K562 (cell line): ENCODE data around the gene BCR. TPM values are rescaled to one million over a fixed set of nuclear protein-coding genes. Genes with fewer than 3 reads are reported as not detected.

Source experiments
- ATAC-seq: fragments of 200-7000 bp; cut with Tn5 transposase; 3 replicates; pipeline ENCODE4 v1.9.1; 2020; ENCODE audit warnings: moderate library complexity
- BruUV-seq: library from RNA; stranded (reverse); fragments of 400-500 nt; replicated peaks from 2 replicates; lab custom pipeline; 2021; lab: Mats Ljungman, UMichigan
- CTCF ChIA-PET: fragments of 300-600 bp; formaldehyde crosslinking; extraction: SDS; loops from one replicate; lab custom pipeline; 2021; ENCODE audit warnings: low intra/inter-chr PET ratio; lab: Yijun Ruan, JAX
- POLR2A ChIA-PET: fragments of 300-600, 350-650 bp; sonication (Branson Sonifier 250); formaldehyde crosslinking; extraction: SDS; loops from one replicate; lab custom pipeline; 2021; ENCODE audit warnings: antibody characterized with exemption, inconsistent platforms; lab: Yijun Ruan, JAX
- DNase-seq, 4 experiments: peaks; one replicate each; pipeline versions ENCODE4 v3.0.0 to v3.0.0-alpha.2; 2011 to 2018; ENCODE audit warnings: low spot score in 3 of 4, mixed read lengths in 3 of 4; ENCODE audit errors: extremely low read depth in 1 of 4
- FAIRE-seq: peaks from 2 replicates; lab custom pipeline; 2011; peaks lifted over from hg19 to GRCh38; lab: Jason Lieb, UNC
- H2AFZ ChIP-seq: 2 replicates; pipeline ENCODE4 v1.6.0; 2011; ENCODE audit warnings: low read depth, low read length, control low read depth, inconsistent platforms
- H3K27ac ChIP-seq: fragments of 200-600 bp; 3 replicates; pipeline ENCODE4 v1.8.0; 2011; ENCODE audit warnings: low read depth, mild to moderate bottlenecking, control low read depth, inconsistent platforms, low read length, moderate library complexity, mixed read lengths; ENCODE audit errors: extremely low read depth
- H3K27me3 ChIP-seq, 2 experiments: fragments of 300-600 bp in 1 of 2; 2 replicates in 1 of 2; 3 replicates in 1 of 2; pipeline versions ENCODE4 v1.6.0 to v1.8.0; 2011; ENCODE audit warnings: inconsistent platforms in 2 of 2, low read length in 2 of 2, mild to moderate bottlenecking in 1 of 2, mixed read lengths in 1 of 2, moderate library complexity in 1 of 2; ENCODE audit not compliant: control insufficient read depth in 2 of 2, insufficient read depth in 2 of 2
- H3K36me3 ChIP-seq: fragments of 300-600 bp; 3 replicates; pipeline ENCODE4 v1.8.0; 2011; ENCODE audit warnings: mild to moderate bottlenecking, low read length, inconsistent platforms; ENCODE audit not compliant: control insufficient read depth, insufficient read depth
- H3K4me1 ChIP-seq, 2 experiments: fragments of 200-600 bp in 1 of 2; replicated peaks in 1 of 2; 2 replicates in 1 of 2; 3 replicates in 1 of 2; pipeline versions ENCODE4 v1.5.1 to v1.8.0; 2011; ENCODE audit warnings: inconsistent platforms in 2 of 2, low read length in 2 of 2, mild to moderate bottlenecking in 1 of 2, mixed read lengths in 1 of 2, moderate library complexity in 1 of 2; ENCODE audit not compliant: control insufficient read depth in 2 of 2, insufficient read depth in 2 of 2
- H3K4me2 ChIP-seq: 2 replicates; pipeline ENCODE4 v1.6.1; 2011; ENCODE audit warnings: low read length, control low read depth, inconsistent platforms, mixed read lengths; ENCODE audit not compliant: insufficient read depth
- H3K4me3 ChIP-seq: fragments of 200-600 bp; sonication (generic), shearing (Covaris generic); 2 replicates; pipeline ENCODE4 v1.5.1; 2016; ENCODE audit warnings: control low read depth, inconsistent platforms
- H3K79me2 ChIP-seq: fragments of 200-600 bp; 3 replicates; pipeline ENCODE4 v1.8.0; 2011; ENCODE audit warnings: low read length, inconsistent platforms; ENCODE audit not compliant: control insufficient read depth, insufficient read depth
- H3K9ac ChIP-seq, 2 experiments: 2 replicates each; pipeline versions ENCODE4 v1.6.0 to v1.6.1; 2011; ENCODE audit warnings: low read depth in 2 of 2, low read length in 2 of 2, control low read depth in 1 of 2, inconsistent platforms in 1 of 2, mild to moderate bottlenecking in 1 of 2, mixed read lengths in 1 of 2; ENCODE audit not compliant: insufficient read depth in 1 of 2
- H3K9me1 ChIP-seq: one replicate; pipeline ENCODE4 v1.6.0; 2011; ENCODE audit warnings: inconsistent platforms, mild to moderate bottlenecking, low read length, moderate library complexity; ENCODE audit not compliant: control insufficient read depth, insufficient read depth
- H3K9me3 ChIP-seq: replicated peaks from 2 replicates; pipeline ENCODE4 v1.5.1; 2011; ENCODE audit warnings: low read depth, low read length, inconsistent platforms; ENCODE audit not compliant: control insufficient read depth, insufficient read depth
- H4K20me1 ChIP-seq: replicated peaks from 2 replicates; pipeline ENCODE4 v1.6.1; 2011; ENCODE audit warnings: low read length, inconsistent platforms, mixed read lengths; ENCODE audit not compliant: control insufficient read depth, insufficient read depth
- ARHGAP35 ChIP-seq: fragments of 450-650 bp; IDR thresholded peaks from 2 replicates; pipeline ENCODE4 v1.6.1; 2018; ENCODE audit not compliant: partially characterized antibody
- EP400 ChIP-seq: fragments of 450-650 bp; IDR thresholded peaks from 2 replicates; pipeline ENCODE4 v1.6.1; 2017; ENCODE audit warnings: antibody characterized with exemption, mild to moderate bottlenecking, moderate library complexity
- MYC ChIP-seq, 2 experiments: fragments of 250-450 bp in 1 of 2; sonication (Bioruptor Pico) in 1 of 2; IDR thresholded peaks; 2 replicates each; pipeline versions ENCODE4 v1.5.1 to v1.6.1; 2012 to 2021; ENCODE audit warnings: low read depth in 2 of 2, borderline replicate concordance in 1 of 2, improper control_type of control experiment in 1 of 2, low read length in 1 of 2, mild to moderate bottlenecking in 1 of 2, moderate library complexity in 1 of 2
- NR2C1 ChIP-seq, 2 experiments: fragments of 450-650 bp; IDR thresholded peaks; 2 replicates each; pipeline ENCODE4 v1.6.1; 2017; ENCODE audit warnings: mild to moderate bottlenecking in 2 of 2, antibody characterized with exemption in 1 of 2, inconsistent platforms in 1 of 2, missing compliant biosample characterization in 1 of 2, missing genetic modification characterization in 1 of 2
- POLR2H ChIP-seq: IDR thresholded peaks from 2 replicates; pipeline ENCODE4 v1.6.1; 2016; ENCODE audit warnings: missing genetic modification characterization, low read depth, mild to moderate bottlenecking, control low read depth, missing compliant biosample characterization, moderate library complexity
- SP1 ChIP-seq: sonication (generic); formaldehyde crosslinking; IDR thresholded peaks from 2 replicates; pipeline ENCODE4 v1.8.1; 2022; ENCODE audit warnings: mild to moderate bottlenecking, missing genetic modification reagents
- TBP ChIP-seq: optimal IDR thresholded peaks from 2 replicates; pipeline ENCODE3; 2011; ENCODE audit warnings: low read depth, low read length, improper control_type of control experiment
- TCF7 ChIP-seq: sonication (generic); IDR thresholded peaks from 2 replicates; pipeline ENCODE4 v1.6.1; 2016; ENCODE audit warnings: antibody characterized with exemption, borderline replicate concordance
- ZFPM2 ChIP-seq: fragments of 250-450 bp; sonication (Bioruptor Pico); IDR thresholded peaks from 2 replicates; pipeline ENCODE4 v1.5.1; 2022; ENCODE audit warnings: mild to moderate bottlenecking
- ZNF146 ChIP-seq: IDR thresholded peaks from one replicate; pipeline ENCODE4 v1.6.1; 2018; ENCODE audit warnings: missing compliant biosample characterization; ENCODE audit not compliant: unreplicated experiment
- WGBS: fragments of 100-300 bp; shearing (Covaris generic); methylation state at CpG from one replicate; pipeline ENCODE4 v1.1.6; 2016; ENCODE audit warnings: low coverage, mixed read lengths; ENCODE audit not compliant: insufficient coverage; ENCODE audit errors: missing lambda C conversion rate; 5-methylcytosine and 5-hydroxymethylcytosine counted together
- in situ Hi-C: fragments of 300-500 bp; cut with MboI; formaldehyde crosslinking; loops from 4 replicates; pipeline ENCODE4 v1.15.0; 2018; ENCODE audit warnings: inconsistent platforms, mixed read lengths
- intact Hi-C: fragments of 100-400 bp; cut with micrococcal nuclease; formaldehyde crosslinking; loops from 2 replicates; pipeline ENCODE4 v1.14.2; 2022
- polyA plus RNA-seq, 8 experiments: library from polyadenylated mRNA; depleted of rRNA in 4 of 8; stranded (reverse) in 5 of 8; unstranded in 3 of 8; fragments of >200 nt; fragmentation: Nextera tagmentation in 2 of 8; fragmentation: Illumina TruSeq in 1 of 8; extraction: Ambion mirVana in 2 of 8; extraction: Trizol in 1 of 8; gene quantifications; 2 replicates each; pipeline versions ENCODE4 v1.2.1 to v1.2.3, GENCODE V29; 2011 to 2014; ENCODE audit warnings: inconsistent platforms in 1 of 8, missing spikeins in 1 of 8
- total RNA-seq, 7 experiments: library from RNA; depleted of rRNA in 6 of 7; stranded (reverse); fragments of >200 nt in 6 of 7; fragmentation: Illumina TruSeq in 2 of 7; extraction: Trizol in 2 of 7; gene quantifications; 2 replicates each; pipeline versions ENCODE4 v1.2.1 to v1.2.3, GENCODE V29; 2011 to 2021; ENCODE audit warnings: low replicate concordance in 1 of 7
- TF ChIP-seq, protein P1 (sequence below): fragments of 250-450 bp; sonication (Bioruptor Pico); IDR thresholded peaks from 2 replicates; pipeline ENCODE4 v1.5.0; 2020; ENCODE audit warnings: mild to moderate bottlenecking
- TF ChIP-seq, protein P2 (sequence below): fragments of 450-650 bp; formaldehyde crosslinking; IDR thresholded peaks from 2 replicates; pipeline ENCODE4 v1.4.0; 2022; ENCODE audit warnings: mild to moderate bottlenecking, moderate library complexity
- TF ChIP-seq, protein P3 (sequence below): sonication (generic); formaldehyde crosslinking; IDR thresholded peaks from 2 replicates; pipeline ENCODE4 v1.8.1; 2023; ENCODE audit warnings: missing genetic modification reagents, mild to moderate bottlenecking, borderline replicate concordance

The BCR gene
- total and polyA plus RNA-seq, 9 of the 15 experiments (the other 6 are each of a cell fraction or from before 2014, with no cell fraction given), result 0.41 to 150 (median 45.6) TPM

DNA sequence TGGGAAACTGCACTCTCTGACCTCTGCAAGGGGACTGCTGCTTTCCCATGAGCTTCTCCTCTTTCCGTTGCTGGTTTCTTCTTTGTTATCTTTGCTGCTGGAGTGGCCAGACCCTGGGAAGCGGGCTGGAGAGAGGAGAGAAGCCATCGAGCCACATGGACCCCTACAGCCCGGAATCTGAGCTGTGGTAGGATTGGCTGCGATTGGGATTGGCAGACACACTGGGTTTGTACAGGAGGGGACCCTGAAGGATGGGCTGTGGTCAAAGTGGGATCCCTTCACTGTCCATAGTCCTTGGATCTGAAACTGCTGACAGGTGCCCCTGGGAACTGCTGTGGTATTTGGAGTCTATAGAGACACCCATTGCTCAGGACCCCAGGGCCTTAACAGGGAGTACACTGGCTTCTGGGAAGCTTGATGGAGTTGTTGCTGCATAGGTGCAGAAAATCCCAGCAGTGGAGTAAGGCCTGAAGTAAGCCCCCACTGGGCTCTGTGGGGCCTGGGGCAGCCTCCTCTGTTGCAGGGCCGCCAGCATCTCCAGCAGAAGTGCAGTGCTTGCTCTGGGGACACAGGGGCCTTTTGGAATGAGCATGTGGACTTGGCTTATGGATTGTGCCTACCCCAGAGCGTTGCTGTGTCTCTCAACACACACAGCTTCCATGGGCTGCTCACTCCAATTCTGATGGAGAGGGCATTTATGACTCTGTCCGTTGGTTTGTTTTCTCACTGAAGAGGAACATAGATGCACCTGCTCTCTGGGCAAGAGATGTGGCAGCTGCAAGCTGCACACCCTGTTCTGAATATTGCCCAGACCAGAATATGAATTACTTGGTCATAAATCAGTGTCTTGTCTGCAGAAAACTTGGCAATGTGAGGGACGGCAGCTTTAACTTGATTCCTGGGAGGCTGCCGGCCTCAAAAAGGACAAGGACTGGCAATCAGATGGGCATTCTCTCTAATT lies 32.0 kb downstream of the BCR start:
- H3K4me2 ChIP-seq, result no peak overlapping the region

More for the DNA sequence above, 32.0 kb downstream of the BCR start:
- Histone ChIP-seq H3K9me3 (no peaks in the 10 kb centered on the region), H2AFZ (no peak overlapping the region), H3K27me3 (no peaks in the 10 kb centered on the region), H4K20me1 (peaks cover 73% of the 10 kb centered on the region), H3K36me3 (peaks cover 22% of the 10 kb centered on the region; the same call in 2 of the 3 replicates), H3K9ac (peak overlapping the region in 1 of 2 experiments; percentile 57; a peak in 2 of 4 replicates), H3K9me1 (peaks cover 31% of the 10 kb centered on the region), H3K27ac (no peak overlapping the region), H3K4me1 (peaks cover 19 to 26% of the 10 kb centered on the region in 2 experiments), H3K79me2 (peaks cover 84% of the 10 kb centered on the region), H3K4me3 (no peak overlapping the region)
- 67% methylated on average over 10 of the region's 10 CpGs for WGBS
- ChIA-PET CTCF (no interaction called here), POLR2A (interaction anchor here (0.5 to 86.5 kb wide), 11 partner anchors 12 to 656 kb away, joined by 3 to 3476 read pairs (median 5); partner anchors contain the start of genes BCR and RAB36)
- FAIRE-seq (no peak), DNase-seq (peak in 3 of 4 experiments; percentile 52 to 60 (median 60)), ATAC-seq (peak; percentile 3)
- intact Hi-C loops, result no loop called here
- TF ChIP-seq EP400 (no peak), MYC (IDR thresholded peaks at IDR 0.05; ENCODE audit: low read depth, low read length) (no peak), MYC (CRISPR knock-in tag; IDR thresholded peaks at IDR 0.05; ENCODE audit: borderline replicate concordance, low read depth) (no peak), TCF7 (no peak), SP1 (no peak), ZNF146 (no peak), ARHGAP35 (no peak), NR2C1 (IDR thresholded peaks at IDR 0.05) (no peak), NR2C1 (tag; IDR thresholded peaks at IDR 0.05) (no peak), ZFPM2 (no peak), TBP (no peak), POLR2H (tag) (no peak)
- TF ChIP-seq, protein P1, sequence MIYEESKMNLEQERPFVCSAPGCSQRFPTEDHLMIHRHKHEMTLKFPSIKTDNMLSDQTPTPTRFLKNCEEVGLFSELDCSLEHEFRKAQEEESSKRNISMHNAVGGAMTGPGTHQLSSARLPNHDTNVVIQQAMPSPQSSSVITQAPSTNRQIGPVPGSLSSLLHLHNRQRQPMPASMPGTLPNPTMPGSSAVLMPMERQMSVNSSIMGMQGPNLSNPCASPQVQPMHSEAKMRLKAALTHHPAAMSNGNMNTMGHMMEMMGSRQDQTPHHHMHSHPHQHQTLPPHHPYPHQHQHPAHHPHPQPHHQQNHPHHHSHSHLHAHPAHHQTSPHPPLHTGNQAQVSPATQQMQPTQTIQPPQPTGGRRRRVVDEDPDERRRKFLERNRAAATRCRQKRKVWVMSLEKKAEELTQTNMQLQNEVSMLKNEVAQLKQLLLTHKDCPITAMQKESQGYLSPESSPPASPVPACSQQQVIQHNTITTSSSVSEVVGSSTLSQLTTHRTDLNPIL (CRISPR knock-in tag), result no peak
- TF ChIP-seq, protein P2, sequence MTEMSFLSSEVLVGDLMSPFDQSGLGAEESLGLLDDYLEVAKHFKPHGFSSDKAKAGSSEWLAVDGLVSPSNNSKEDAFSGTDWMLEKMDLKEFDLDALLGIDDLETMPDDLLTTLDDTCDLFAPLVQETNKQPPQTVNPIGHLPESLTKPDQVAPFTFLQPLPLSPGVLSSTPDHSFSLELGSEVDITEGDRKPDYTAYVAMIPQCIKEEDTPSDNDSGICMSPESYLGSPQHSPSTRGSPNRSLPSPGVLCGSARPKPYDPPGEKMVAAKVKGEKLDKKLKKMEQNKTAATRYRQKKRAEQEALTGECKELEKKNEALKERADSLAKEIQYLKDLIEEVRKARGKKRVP (CRISPR knock-in tag), result no peak
- TF ChIP-seq, protein P3, sequence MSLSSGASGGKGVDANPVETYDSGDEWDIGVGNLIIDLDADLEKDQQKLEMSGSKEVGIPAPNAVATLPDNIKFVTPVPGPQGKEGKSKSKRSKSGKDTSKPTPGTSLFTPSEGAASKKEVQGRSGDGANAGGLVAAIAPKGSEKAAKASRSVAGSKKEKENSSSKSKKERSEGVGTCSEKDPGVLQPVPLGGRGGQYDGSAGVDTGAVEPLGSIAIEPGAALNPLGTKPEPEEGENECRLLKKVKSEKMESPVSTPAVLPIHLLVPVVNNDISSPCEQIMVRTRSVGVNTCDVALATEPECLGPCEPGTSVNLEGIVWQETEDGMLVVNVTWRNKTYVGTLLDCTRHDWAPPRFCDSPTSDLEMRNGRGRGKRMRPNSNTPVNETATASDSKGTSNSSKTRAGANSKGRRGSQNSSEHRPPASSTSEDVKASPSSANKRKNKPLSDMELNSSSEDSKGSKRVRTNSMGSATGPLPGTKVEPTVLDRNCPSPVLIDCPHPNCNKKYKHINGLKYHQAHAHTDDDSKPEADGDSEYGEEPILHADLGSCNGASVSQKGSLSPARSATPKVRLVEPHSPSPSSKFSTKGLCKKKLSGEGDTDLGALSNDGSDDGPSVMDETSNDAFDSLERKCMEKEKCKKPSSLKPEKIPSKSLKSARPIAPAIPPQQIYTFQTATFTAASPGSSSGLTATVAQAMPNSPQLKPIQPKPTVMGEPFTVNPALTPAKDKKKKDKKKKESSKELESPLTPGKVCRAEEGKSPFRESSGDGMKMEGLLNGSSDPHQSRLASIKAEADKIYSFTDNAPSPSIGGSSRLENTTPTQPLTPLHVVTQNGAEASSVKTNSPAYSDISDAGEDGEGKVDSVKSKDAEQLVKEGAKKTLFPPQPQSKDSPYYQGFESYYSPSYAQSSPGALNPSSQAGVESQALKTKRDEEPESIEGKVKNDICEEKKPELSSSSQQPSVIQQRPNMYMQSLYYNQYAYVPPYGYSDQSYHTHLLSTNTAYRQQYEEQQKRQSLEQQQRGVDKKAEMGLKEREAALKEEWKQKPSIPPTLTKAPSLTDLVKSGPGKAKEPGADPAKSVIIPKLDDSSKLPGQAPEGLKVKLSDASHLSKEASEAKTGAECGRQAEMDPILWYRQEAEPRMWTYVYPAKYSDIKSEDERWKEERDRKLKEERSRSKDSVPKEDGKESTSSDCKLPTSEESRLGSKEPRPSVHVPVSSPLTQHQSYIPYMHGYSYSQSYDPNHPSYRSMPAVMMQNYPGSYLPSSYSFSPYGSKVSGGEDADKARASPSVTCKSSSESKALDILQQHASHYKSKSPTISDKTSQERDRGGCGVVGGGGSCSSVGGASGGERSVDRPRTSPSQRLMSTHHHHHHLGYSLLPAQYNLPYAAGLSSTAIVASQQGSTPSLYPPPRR, result no peak
- in situ Hi-C loops, result no loop called here
- no TSS peak for BruUV-seq
